WTC11 (cell line): Measurements from ENCODE around the gene SH3GL1. TPM values are rescaled to one million over a fixed set of nuclear protein-coding genes. Genes with fewer than 3 reads are reported as not detected.
A peak's percentile ranks its signal among the peaks of the same experiment; 100 is the strongest.

Source experiments
- ATAC-seq: fragments of 200-7000 bp; cut with Tn5 transposase; 2 replicates; pipeline ENCODE4 v1.10.0; 2021; ENCODE audit warnings: mild to moderate bottlenecking, moderate library complexity
- CTCF ChIA-PET: fragments of 300-600 bp; sonication (Branson Sonifier 250); formaldehyde crosslinking; loops from one replicate; lab custom pipeline; 2021; ENCODE audit warnings: antibody characterized with exemption; lab: Charles Lee
- POLR2A ChIA-PET: fragments of 350-600 bp; sonication (Branson Sonifier 250); formaldehyde crosslinking; loops from one replicate; lab custom pipeline; 2021; ENCODE audit warnings: antibody characterized with exemption; lab: Charles Lee
- DNase-seq: peaks from one replicate; pipeline ENCODE4 v3.0.0; 2021; ENCODE audit warnings: low spot score
- H3K27ac Mint-ChIP-seq: 2 replicates; pipeline ENCODE4 v1.8.0; 2021; ENCODE audit warnings: mixed read lengths
- H3K27me3 Mint-ChIP-seq: 2 replicates; pipeline ENCODE4 v1.8.0; 2021; ENCODE audit warnings: low read depth, mild to moderate bottlenecking, moderate library complexity, mixed read lengths
- H3K36me3 Mint-ChIP-seq: 2 replicates; pipeline ENCODE4 v1.8.0; 2021; ENCODE audit warnings: mixed read lengths
- H3K4me1 Mint-ChIP-seq: 2 replicates; pipeline ENCODE4 v1.8.0; 2022; ENCODE audit warnings: mixed read lengths
- H3K4me3 Mint-ChIP-seq: 2 replicates; pipeline ENCODE4 v1.8.0; 2021; ENCODE audit warnings: mild to moderate bottlenecking, moderate library complexity, mixed read lengths
- H3K9me3 Mint-ChIP-seq: 2 replicates; pipeline ENCODE4 v1.8.0; 2021; ENCODE audit warnings: mixed read lengths
- NR2C2 ChIP-seq: sonication (generic); formaldehyde crosslinking; IDR thresholded peaks from 2 replicates; pipeline ENCODE4 v1.8.0; 2022; ENCODE audit warnings: mild to moderate bottlenecking, missing genetic modification reagents
- PRRX2 ChIP-seq: fragments of 250-450 bp; sonication (Bioruptor Pico); IDR thresholded peaks from 2 replicates; pipeline ENCODE4 v1.8.0; 2021; ENCODE audit warnings: mild to moderate bottlenecking
- SMAD4 ChIP-seq: sonication (generic); formaldehyde crosslinking; IDR thresholded peaks from 2 replicates; pipeline ENCODE4 v1.8.0; 2022; ENCODE audit warnings: mild to moderate bottlenecking, missing genetic modification reagents
- SOX15 ChIP-seq: fragments of 250-450 bp; sonication (Bioruptor Pico); IDR thresholded peaks from 2 replicates; pipeline ENCODE4 v1.9.0; 2021; ENCODE audit warnings: mild to moderate bottlenecking
- SP1 ChIP-seq: sonication (generic); formaldehyde crosslinking; conservative IDR thresholded peaks from 2 replicates; pipeline ENCODE4 v1.8.1; 2022; ENCODE audit warnings: missing genetic modification reagents
- TP53 ChIP-seq: sonication (generic); formaldehyde crosslinking; IDR thresholded peaks from 2 replicates; pipeline ENCODE4 v1.8.1; 2023; ENCODE audit warnings: mild to moderate bottlenecking, missing genetic modification reagents
- ZNF121 ChIP-seq: sonication (generic); formaldehyde crosslinking; IDR thresholded peaks from 2 replicates; pipeline ENCODE4 v1.8.0; 2023; ENCODE audit warnings: missing genetic modification reagents
- ZNF317 ChIP-seq: sonication (generic); formaldehyde crosslinking; IDR thresholded peaks from 2 replicates; pipeline ENCODE4 v1.8.1; 2023; ENCODE audit warnings: low read depth, mild to moderate bottlenecking, moderate library complexity, missing genetic modification reagents, borderline replicate concordance
- ZNF416 ChIP-seq: fragments of 250-450 bp; sonication (Bioruptor Pico); IDR thresholded peaks from 2 replicates; pipeline ENCODE4 v1.9.0; 2021; ENCODE audit warnings: mild to moderate bottlenecking, inconsistent platforms
- total RNA-seq: library from RNA; stranded (reverse); gene quantifications from 3 replicates; pipeline ENCODE4 v1.2.3, GENCODE V29; 2021
- TF ChIP-seq, protein P1 (sequence below): fragments of 250-450 bp; sonication (Bioruptor Pico); IDR thresholded peaks from 2 replicates; pipeline ENCODE4 v1.9.0; 2021; ENCODE audit warnings: mild to moderate bottlenecking, borderline replicate concordance
- TF ChIP-seq, protein P2 (sequence below): sonication (generic); formaldehyde crosslinking; IDR thresholded peaks from 2 replicates; pipeline ENCODE4 v1.8.1; 2023; ENCODE audit warnings: mild to moderate bottlenecking, missing genetic modification reagents, borderline replicate concordance
- TF ChIP-seq, protein P3 (sequence below): sonication (generic); formaldehyde crosslinking; IDR thresholded peaks from 2 replicates; pipeline ENCODE4 v1.8.1; 2023; ENCODE audit warnings: mild to moderate bottlenecking, missing genetic modification reagents, moderate library complexity
- TF ChIP-seq, protein P4 (sequence below): sonication (generic); formaldehyde crosslinking; conservative IDR thresholded peaks from 2 replicates; pipeline ENCODE4 v1.8.1; 2023; ENCODE audit warnings: mild to moderate bottlenecking, low read depth, missing genetic modification reagents, moderate library complexity
- TF ChIP-seq, protein P5 (sequence below): fragments of 250-450 bp; sonication (Bioruptor Pico); IDR thresholded peaks from 2 replicates; pipeline ENCODE4 v1.9.0; 2021; ENCODE audit warnings: moderate library complexity, mild to moderate bottlenecking, inconsistent platforms, borderline replicate concordance

The SH3GL1 gene
- total RNA-seq, 1 experiment from 2014 or later = 109 TPM

DNA sequence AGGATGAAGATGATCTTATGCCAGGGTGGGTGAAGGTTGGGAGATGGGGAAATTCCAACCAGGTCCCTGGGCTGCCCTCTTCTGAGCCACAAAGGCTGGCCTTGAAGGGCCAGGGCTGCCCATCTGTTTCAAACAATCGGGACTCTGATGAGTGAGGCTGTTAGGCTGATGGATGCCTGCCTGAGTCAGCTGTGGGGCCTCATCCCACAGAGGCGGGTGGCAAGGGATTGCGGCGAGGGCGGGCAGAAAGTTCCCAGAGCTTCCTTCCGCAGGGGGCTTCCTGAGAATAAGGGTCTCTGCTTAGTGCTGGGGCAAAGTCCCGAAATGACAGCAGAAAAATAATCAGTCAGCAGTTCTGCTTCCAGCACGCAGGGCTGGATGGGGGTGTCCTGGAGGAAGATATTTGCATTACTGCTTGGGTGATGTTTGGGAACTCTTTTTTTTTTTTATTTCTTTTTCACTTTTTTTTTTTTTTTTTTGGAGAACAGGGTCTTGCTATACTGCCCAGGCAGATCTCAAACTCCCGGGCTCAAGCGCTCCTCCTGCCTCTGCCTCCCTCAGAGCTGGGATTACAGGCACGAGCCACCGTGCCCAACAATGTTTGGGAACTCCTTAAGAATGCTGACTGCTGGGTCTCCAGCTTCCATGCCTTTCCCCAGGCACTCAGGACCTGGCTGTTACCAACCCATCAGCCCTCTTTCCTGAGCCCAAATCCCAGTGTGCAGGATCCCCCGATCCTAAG is 14.1 kb downstream of the SH3GL1 start:
- Mint-ChIP-seq H3K36me3 (peaks cover 3% of the 10 kb centered on the region), H3K9me3 (no peaks in the 10 kb centered on the region), H3K4me1 (peaks cover 30% of the 10 kb centered on the region), H3K4me3 (no peak overlapping the region), H3K27me3 (no peaks in the 10 kb centered on the region; the same call in 1 of the 2 replicates), H3K27ac (no peak overlapping the region)
- ATAC-seq (no peak), DNase-seq (no peak)
- CTCF ChIA-PET = interaction anchor here (0.7 to 2.1 kb wide), 5 partner anchors 14 to 119 kb away, joined by 3 to 5 read pairs (median 3); partner anchors contain the start of gene SH3GL1
- TF ChIP-seq ZNF317 (CRISPR knock-in tag) (no peak), ZNF121 (CRISPR knock-in tag) (0 out of 2 replicates have a peak, but pooled peaks have one; percentile 22)
- POLR2A ChIA-PET = no interaction called here

DNA sequence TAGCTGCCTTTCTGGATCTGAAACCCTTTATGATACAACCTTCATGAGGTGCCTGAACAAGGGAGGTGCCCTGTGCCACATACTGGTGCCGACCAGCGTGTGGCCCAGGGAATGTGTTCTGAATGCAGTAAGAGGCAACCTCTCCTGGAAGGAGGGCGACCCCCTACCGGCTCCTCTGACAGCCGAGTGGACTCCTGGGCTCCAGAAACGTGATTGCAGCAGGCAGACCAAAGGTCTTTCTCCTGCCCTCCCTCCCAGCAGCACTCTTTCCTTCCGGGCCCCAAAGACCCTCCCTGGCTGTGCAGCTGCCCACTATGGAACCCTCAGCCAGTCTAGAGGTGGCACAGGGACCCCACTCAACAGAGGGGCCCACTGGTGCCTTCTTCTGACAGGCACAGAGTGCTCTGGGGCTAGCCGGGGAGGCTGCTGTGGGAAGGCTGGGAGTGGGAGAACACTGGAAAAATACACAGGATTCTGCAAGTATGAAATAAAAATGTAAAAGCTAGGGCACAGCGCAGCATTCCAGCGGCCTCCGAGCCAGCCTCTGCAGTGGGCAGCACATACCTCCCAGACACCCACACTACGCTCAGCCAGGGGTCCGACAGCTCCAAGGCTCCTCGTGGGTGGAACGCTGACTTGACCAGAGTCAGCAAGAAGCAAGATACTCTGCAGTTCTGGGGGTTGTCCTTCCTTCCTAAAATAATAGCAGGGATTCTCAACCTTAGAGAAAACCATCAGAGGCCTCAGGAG is 14.9 kb downstream of the SH3GL1 start:
- Mint-ChIP-seq H3K36me3 (peaks cover 3% of the 10 kb centered on the region), H3K27ac (no peak overlapping the region), H3K9me3 (no peaks in the 10 kb centered on the region), H3K4me1 (peaks cover 25% of the 10 kb centered on the region), H3K4me3 (no peak overlapping the region), H3K27me3 (no peaks in the 10 kb centered on the region; the same call in 1 of the 2 replicates)
- TF ChIP-seq, protein P1, sequence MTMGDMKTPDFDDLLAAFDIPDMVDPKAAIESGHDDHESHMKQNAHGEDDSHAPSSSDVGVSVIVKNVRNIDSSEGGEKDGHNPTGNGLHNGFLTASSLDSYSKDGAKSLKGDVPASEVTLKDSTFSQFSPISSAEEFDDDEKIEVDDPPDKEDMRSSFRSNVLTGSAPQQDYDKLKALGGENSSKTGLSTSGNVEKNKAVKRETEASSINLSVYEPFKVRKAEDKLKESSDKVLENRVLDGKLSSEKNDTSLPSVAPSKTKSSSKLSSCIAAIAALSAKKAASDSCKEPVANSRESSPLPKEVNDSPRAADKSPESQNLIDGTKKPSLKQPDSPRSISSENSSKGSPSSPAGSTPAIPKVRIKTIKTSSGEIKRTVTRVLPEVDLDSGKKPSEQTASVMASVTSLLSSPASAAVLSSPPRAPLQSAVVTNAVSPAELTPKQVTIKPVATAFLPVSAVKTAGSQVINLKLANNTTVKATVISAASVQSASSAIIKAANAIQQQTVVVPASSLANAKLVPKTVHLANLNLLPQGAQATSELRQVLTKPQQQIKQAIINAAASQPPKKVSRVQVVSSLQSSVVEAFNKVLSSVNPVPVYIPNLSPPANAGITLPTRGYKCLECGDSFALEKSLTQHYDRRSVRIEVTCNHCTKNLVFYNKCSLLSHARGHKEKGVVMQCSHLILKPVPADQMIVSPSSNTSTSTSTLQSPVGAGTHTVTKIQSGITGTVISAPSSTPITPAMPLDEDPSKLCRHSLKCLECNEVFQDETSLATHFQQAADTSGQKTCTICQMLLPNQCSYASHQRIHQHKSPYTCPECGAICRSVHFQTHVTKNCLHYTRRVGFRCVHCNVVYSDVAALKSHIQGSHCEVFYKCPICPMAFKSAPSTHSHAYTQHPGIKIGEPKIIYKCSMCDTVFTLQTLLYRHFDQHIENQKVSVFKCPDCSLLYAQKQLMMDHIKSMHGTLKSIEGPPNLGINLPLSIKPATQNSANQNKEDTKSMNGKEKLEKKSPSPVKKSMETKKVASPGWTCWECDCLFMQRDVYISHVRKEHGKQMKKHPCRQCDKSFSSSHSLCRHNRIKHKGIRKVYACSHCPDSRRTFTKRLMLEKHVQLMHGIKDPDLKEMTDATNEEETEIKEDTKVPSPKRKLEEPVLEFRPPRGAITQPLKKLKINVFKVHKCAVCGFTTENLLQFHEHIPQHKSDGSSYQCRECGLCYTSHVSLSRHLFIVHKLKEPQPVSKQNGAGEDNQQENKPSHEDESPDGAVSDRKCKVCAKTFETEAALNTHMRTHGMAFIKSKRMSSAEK (CRISPR knock-in tag) = no peak
- no peak for TF ChIP-seq ZNF416 (CRISPR knock-in tag)
- ChIA-PET POLR2A (interaction anchor here (0.5 kb wide), 1 partner anchor 117 kb away, joined by 3 read pairs; no protein-coding TSS in a partner anchor), CTCF (interaction anchor here (0.6 to 2.1 kb wide), 5 partner anchors 22 to 118 kb away, joined by 3 to 5 read pairs (median 4); no protein-coding TSS in a partner anchor)
- no peak for ATAC-seq
- no peak for DNase-seq

DNA sequence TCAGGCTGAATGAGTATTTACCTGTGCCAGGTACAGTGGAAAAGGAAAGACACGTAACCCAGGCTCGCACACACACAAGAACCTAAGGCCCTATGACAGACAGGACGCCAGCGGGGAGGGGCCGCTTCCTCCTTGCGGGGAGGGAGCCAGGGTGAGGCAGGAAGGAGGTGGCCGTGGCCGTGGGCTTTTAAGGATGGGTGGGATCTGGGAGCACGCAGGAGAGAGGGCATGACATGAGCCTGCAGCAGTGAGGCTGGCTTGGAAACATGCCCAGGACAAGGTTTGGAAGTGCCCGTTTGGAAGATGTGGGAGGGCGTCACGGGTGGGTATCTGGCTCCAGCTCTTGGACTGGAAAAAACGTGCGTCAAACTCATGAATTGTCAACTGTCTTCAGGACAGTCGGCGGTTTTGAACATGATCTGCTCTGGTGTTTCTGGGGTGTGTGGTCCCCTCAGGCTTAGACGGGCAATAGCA is 20.1 kb downstream of the SH3GL1 start:
- no peaks in the 10 kb centered on the region for H3K9me3 Mint-ChIP-seq
- no peaks in the 10 kb centered on the region for H3K36me3 Mint-ChIP-seq
- no peak overlapping the region for H3K4me3 Mint-ChIP-seq
- DNase-seq (no peak), ATAC-seq (no peak)
- ChIA-PET CTCF (interaction anchor here (0.6 to 1.2 kb wide), 3 partner anchors 10 to 20 kb away, joined by 3 to 6 read pairs (median 3); partner anchors contain the start of gene SH3GL1), POLR2A (no interaction called here)
- H3K4me1 Mint-ChIP-seq = peaks cover 40% of the 10 kb centered on the region
- H3K27me3 Mint-ChIP-seq = no peaks in the 10 kb centered on the region
- peak overlapping the region; percentile 89 for H3K27ac Mint-ChIP-seq
- TF ChIP-seq SMAD4 (CRISPR knock-in tag) = no peak
- TF ChIP-seq SOX15 = no peak
- TF ChIP-seq, protein P2, sequence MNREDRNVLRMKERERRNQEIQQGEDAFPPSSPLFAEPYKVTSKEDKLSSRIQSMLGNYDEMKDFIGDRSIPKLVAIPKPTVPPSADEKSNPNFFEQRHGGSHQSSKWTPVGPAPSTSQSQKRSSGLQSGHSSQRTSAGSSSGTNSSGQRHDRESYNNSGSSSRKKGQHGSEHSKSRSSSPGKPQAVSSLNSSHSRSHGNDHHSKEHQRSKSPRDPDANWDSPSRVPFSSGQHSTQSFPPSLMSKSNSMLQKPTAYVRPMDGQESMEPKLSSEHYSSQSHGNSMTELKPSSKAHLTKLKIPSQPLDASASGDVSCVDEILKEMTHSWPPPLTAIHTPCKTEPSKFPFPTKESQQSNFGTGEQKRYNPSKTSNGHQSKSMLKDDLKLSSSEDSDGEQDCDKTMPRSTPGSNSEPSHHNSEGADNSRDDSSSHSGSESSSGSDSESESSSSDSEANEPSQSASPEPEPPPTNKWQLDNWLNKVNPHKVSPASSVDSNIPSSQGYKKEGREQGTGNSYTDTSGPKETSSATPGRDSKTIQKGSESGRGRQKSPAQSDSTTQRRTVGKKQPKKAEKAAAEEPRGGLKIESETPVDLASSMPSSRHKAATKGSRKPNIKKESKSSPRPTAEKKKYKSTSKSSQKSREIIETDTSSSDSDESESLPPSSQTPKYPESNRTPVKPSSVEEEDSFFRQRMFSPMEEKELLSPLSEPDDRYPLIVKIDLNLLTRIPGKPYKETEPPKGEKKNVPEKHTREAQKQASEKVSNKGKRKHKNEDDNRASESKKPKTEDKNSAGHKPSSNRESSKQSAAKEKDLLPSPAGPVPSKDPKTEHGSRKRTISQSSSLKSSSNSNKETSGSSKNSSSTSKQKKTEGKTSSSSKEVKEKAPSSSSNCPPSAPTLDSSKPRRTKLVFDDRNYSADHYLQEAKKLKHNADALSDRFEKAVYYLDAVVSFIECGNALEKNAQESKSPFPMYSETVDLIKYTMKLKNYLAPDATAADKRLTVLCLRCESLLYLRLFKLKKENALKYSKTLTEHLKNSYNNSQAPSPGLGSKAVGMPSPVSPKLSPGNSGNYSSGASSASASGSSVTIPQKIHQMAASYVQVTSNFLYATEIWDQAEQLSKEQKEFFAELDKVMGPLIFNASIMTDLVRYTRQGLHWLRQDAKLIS (CRISPR knock-in tag) = no peak
- TF ChIP-seq SP1 (CRISPR knock-in tag) = no peak
- TF ChIP-seq, protein P3, sequence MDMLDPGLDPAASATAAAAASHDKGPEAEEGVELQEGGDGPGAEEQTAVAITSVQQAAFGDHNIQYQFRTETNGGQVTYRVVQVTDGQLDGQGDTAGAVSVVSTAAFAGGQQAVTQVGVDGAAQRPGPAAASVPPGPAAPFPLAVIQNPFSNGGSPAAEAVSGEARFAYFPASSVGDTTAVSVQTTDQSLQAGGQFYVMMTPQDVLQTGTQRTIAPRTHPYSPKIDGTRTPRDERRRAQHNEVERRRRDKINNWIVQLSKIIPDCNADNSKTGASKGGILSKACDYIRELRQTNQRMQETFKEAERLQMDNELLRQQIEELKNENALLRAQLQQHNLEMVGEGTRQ = no peak
- TF ChIP-seq TP53 (CRISPR knock-in tag) = no peak
- TF ChIP-seq, protein P4, sequence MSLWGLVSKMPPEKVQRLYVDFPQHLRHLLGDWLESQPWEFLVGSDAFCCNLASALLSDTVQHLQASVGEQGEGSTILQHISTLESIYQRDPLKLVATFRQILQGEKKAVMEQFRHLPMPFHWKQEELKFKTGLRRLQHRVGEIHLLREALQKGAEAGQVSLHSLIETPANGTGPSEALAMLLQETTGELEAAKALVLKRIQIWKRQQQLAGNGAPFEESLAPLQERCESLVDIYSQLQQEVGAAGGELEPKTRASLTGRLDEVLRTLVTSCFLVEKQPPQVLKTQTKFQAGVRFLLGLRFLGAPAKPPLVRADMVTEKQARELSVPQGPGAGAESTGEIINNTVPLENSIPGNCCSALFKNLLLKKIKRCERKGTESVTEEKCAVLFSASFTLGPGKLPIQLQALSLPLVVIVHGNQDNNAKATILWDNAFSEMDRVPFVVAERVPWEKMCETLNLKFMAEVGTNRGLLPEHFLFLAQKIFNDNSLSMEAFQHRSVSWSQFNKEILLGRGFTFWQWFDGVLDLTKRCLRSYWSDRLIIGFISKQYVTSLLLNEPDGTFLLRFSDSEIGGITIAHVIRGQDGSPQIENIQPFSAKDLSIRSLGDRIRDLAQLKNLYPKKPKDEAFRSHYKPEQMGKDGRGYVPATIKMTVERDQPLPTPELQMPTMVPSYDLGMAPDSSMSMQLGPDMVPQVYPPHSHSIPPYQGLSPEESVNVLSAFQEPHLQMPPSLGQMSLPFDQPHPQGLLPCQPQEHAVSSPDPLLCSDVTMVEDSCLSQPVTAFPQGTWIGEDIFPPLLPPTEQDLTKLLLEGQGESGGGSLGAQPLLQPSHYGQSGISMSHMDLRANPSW (CRISPR knock-in tag) = no peak
- TF ChIP-seq PRRX2 (CRISPR knock-in tag) = no peak
- no peak for TF ChIP-seq NR2C2
- TF ChIP-seq, protein P5, sequence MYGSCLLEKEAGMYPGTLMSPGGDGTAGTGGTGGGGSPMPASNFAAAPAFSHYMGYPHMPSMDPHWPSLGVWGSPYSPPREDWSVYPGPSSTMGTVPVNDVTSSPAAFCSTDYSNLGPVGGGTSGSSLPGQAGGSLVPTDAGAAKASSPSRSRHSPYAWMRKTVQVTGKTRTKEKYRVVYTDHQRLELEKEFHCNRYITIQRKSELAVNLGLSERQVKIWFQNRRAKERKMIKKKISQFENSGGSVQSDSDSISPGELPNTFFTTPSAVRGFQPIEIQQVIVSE = no peak
